Measurements from ENCODE around the gene GRIK1.

Gene GRIK1

GRCh38 chr21:29673096-29673610, 266.6 kb downstream of the GRIK1 start:
- DNase-seq (ENCODE audit: low spot score): no peak
- in situ Hi-C loops (cut with MboI; ENCODE audit: low sequenced_read_pairs, unreplicated experiment): no loop called here
- TF ChIP-seq CTCF (IDR thresholded peaks at IDR 0.05; ENCODE audit: borderline replicate concordance, control extremely low read depth, extremely low read depth, insufficient read depth, missing control alignments): no peak

- DNase-seq (ENCODE audit: low spot score): no peak
- no peak for TF ChIP-seq CTCF (IDR thresholded peaks at IDR 0.05; ENCODE audit: borderline replicate concordance, control extremely low read depth, extremely low read depth, insufficient read depth, missing control alignments)
- in situ Hi-C loops (cut with MboI; ENCODE audit: low sequenced_read_pairs, unreplicated experiment): no loop called here
Measured at GRCh38 chr21:29671728-29672127, 268.1 kb downstream of the GRIK1 start.

GRCh38 chr21:29670228-29670627, 269.6 kb downstream of the GRIK1 start:
- no peak for DNase-seq (ENCODE audit: low spot score)
- no peak for TF ChIP-seq CTCF (IDR thresholded peaks at IDR 0.05; ENCODE audit: borderline replicate concordance, control extremely low read depth, extremely low read depth, insufficient read depth, missing control alignments)
- in situ Hi-C loops (cut with MboI; ENCODE audit: low sequenced_read_pairs, unreplicated experiment): no loop called here

GRCh38 chr21:29669416-29669815, 270.4 kb downstream of the GRIK1 start:
- no peak for TF ChIP-seq CTCF (IDR thresholded peaks at IDR 0.05; ENCODE audit: borderline replicate concordance, control extremely low read depth, extremely low read depth, insufficient read depth, missing control alignments)
- in situ Hi-C loops (cut with MboI; ENCODE audit: low sequenced_read_pairs, unreplicated experiment): no loop called here
- DNase-seq (ENCODE audit: low spot score): no peak

GRCh38 chr21:29667651-29668050, 272.1 kb downstream of the GRIK1 start:
- in situ Hi-C loops (cut with MboI; ENCODE audit: low sequenced_read_pairs, unreplicated experiment): no loop called here
- no peak for DNase-seq (ENCODE audit: low spot score)
- TF ChIP-seq CTCF (IDR thresholded peaks at IDR 0.05; ENCODE audit: borderline replicate concordance, control extremely low read depth, extremely low read depth, insufficient read depth, missing control alignments): no peak

GRCh38 chr21:29664615-29665014, 275.2 kb downstream of the GRIK1 start:
- no peak for TF ChIP-seq CTCF (IDR thresholded peaks at IDR 0.05; ENCODE audit: borderline replicate concordance, control extremely low read depth, extremely low read depth, insufficient read depth, missing control alignments)
- DNase-seq (ENCODE audit: low spot score): no peak
- in situ Hi-C loops (cut with MboI; ENCODE audit: low sequenced_read_pairs, unreplicated experiment): no loop called here

All from GM13976 (cell line).